G401 (cell line): ENCODE measurements around the gene ARHGEF2. TPM values are rescaled to one million over a fixed set of nuclear protein-coding genes. Genes with fewer than 3 reads are reported as not detected.
"Not testable (repeated sequence)": the region's sequence is repeated elsewhere in the genome, so short reads cannot be mapped to it uniquely, and the experiment has no call there.

Experiments
- DNase-seq: peaks from one replicate; pipeline ENCODE4 v3.0.0-alpha.2; 2015; ENCODE audit warnings: low spot score
- in situ Hi-C: cut with HindIII; loops from 2 replicates; pipeline ENCODE4 v1.10.0; 2016; ENCODE audit warnings: low sequenced_read_pairs, mixed read lengths
- total RNA-seq: library from RNA; depleted of rRNA; stranded (reverse); fragments of >200 nt; shearing (Covaris generic); gene quantifications from 2 replicates; pipeline ENCODE4 v1.2.3, GENCODE V29; 2014

The ARHGEF2 gene
- total RNA-seq, 1 experiment from 2014 or later = 20.3 TPM

DNA sequence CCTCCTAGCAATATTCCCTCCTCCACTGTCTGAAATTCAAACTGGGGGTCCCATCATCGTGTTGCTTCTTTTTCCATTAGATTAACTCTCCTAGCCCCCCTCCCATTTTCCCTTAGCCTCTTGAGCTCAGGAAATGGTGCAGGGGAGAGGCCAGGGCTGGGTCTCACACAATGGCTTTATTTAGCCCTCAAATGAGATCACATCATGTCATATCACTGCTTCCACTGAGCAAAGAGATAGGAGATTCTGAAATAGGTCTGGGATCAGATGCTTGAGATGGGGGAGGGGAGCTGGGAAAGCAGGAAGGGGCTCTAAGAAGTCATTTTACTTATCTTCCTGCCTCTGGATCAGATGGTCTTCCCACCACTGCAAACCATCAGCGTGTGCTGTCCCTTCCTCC is 17.8 kb upstream of the ARHGEF2 start:
- in situ Hi-C loops = no loop called here
- no peak for DNase-seq

DNA sequence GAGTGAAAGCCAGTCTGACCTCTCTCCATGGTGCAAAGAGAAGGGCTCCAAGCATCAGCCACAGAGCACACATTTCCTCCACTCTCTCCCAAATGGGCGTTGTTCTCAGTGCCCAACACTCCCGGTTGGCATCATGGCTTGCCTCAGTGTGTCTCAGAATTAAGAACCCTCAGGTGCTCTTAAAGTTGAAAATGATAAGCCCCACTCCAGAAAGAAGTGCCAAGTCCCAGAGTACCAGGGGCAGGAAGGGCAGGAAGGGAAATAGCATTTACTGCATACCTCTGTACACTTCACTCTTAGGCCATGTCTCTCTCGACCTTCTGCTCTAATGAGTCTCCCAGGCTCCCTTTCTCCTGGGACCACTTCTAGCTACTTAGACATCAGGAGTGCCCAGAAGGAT is 15.2 kb upstream of the ARHGEF2 start:
- no peak for DNase-seq
- in situ Hi-C loops = no loop called here

DNA sequence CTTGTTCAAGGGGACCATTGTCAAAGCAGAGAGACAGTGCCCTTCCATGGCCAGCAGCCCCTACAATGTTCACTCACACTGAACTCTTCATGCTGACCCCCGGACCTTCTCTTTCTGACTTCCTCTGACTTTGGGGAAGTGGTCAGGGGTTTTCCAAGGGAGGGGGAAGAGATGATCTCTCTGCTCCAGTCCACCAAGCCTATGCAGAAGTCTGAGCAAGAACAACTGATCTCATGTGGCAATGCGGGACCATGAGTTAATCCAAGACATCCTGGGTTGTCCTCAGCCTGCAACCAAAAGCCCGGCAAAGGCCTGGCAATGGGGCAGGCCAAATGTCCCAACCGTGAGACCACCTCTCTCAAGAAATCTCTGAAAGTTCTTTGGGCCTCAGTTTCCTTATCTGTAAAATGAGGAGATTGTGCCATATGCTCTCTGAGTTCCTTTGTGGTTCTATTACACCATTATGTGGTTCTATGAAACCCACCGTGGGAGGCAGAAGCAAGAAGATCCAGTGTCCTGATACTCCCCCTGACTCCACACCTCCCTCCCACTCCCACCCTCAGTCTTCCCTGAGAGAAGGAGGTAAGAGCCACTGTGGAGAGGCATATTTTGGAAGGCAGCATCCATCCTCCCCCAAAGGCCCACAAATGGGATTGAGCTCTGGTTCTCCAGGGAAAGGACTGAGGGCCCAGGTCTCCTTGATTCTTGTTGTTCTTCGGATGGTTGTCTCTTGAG is 11.8 kb upstream of the ARHGEF2 start:
- DNase-seq = no peak
- in situ Hi-C loops = no loop called here

DNA sequence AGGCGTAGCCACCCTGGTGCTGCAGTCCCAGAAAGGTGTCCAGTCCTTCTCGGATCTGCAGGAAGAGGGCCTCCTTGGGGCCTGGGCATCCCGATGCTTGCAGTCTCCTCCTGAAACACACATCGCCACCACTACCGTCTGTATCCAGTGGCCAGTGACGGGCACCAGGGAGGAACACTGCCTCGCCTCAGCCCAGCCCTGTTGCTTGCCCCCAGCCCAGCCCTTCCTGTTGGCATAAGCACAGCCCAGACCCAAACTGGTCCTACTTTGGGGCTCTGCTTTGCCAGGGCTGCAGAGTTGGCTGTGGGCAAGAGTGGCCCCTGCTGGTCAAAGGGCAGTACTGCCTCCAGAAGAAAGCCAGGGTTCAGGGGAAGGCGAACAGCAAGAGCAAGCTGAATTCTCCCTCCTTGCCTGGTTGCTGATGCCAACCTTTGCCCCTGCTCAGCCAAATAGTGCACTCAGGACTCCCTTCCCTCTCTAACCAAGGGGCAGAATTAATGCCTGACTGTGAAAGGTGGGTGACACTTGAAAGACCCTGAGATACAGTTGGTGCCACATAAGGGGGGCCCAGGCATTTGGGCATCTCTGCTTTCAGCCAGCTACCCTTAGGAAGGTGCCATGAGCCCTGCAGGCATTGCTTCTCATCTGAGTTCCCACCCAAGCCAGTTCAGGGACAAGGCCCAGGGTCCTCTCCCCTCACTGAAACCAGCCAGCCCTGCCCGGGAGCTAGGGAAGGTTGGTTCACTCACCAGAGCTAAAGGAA is 11.1 kb upstream of the ARHGEF2 start:
- peak; percentile 90 for DNase-seq
- in situ Hi-C loops = no loop called here

DNA sequence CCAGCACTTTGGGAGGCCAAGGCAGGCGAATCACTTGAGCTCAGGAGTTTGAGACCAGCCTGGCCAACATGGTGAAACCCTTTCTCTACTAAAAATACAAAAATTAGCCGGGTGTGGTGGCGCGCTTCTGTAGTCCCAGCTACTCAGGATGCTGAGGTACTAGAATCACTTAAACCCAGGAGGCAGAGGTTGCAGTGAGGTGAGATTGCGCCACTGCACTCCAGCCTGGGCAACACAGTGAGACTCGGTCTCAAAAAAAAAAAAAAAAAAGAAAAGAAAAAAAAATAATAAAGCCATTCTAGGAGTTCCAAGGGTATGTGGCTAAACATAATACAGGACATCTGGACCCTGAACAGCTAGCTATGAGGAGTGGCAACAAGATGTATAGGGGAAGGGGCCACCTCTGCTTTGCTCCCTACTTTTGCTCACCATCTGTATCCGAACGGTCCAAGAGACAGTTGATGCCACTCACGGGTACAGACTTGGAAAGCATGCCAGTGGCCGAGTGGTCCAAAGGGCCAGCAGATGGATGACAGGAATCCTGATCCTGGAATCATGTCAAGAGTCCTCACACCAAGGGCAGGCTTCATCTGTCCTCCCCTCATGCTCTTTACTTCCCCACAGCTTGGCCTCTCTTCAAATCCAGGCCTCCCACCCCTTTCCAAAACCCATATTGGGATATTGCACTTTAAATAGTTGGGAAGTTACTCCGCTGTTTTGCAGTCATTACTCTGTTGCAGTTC is 6.7 kb upstream of the ARHGEF2 start:
- peak; percentile 97 for DNase-seq
- in situ Hi-C loops = not testable (repeated sequence)

DNA sequence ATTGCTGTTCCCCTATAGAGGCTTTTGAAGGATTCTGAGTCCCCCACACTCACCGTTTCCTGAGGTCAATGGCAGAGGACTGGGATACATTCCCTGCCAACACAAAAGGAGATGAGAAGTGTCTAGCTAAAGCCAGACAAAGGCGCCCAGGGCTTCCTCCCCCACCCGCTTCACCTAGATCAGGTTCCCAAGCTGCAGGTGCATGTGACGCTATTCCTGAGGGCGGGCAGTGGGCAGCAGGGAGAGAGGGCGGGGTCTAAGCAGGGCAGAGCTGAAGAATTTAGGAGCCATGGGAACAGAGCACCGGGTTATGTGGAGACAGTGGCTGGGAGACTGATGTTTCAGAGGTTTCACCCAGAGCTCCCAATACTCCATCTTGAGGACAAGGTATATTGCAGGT is 6.0 kb upstream of the ARHGEF2 start:
- in situ Hi-C loops = no loop called here
- no peak for DNase-seq

DNA sequence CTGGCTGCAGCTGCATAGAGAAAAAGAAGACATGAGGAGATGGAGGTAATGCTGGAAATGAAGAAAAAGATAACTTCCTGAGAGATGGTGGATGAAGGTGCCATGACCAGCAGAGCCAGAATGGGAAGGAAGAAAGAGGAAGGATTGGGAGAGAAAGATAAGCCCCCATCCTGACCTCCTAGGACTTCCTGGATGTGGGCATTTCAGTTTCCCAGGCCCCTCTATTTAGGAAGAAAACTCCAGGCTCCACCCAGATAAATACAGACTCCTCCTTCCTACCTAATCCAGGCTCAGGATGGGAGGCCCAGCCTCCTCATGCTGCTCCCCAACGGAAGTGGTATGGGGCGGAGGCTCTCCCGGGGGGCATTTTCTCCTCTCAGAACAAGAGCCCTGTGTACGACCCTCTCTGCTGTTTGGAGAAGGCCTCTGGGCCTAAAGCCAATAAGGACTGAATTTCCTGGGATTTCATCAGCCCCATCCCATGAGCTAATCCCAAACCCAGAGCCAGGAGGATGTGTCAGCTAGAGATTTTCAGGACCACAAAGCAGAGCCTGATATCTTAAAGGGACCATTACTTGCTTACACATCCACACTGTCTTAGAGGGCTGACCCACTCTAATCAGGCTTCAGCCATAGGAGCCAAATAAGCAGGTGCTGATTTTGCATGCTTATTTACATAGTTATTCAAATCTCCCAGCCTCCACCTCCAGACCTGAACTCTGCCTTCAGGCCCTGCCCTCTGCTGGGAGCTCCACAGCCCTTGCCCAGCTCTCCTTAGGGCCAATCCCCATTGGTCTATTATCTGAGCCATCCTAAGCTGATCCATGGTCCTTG is 5.1 kb upstream of the ARHGEF2 start:
- peak; percentile 52 for DNase-seq
- in situ Hi-C loops = no loop called here

DNA sequence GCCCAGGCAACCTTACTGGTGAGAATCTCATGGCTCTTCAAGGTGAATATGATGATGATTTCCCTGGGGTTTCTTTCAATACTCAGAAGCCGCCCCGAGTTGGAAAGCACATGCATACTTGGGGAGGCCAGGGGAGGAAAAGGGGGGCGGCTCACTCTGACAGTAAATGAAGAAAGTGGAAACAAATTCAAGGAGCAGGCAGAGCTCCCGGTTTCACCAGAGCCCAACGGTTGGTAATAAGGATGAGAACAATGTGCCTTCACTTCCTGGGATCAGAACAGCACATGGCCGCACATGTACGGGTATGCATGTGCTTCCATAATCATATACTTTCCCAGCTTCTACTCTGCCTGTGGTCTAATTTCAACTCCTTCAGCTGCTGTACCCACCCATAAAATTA is 3.8 kb upstream of the ARHGEF2 start:
- in situ Hi-C loops = no loop called here
- DNase-seq = no peak

DNA sequence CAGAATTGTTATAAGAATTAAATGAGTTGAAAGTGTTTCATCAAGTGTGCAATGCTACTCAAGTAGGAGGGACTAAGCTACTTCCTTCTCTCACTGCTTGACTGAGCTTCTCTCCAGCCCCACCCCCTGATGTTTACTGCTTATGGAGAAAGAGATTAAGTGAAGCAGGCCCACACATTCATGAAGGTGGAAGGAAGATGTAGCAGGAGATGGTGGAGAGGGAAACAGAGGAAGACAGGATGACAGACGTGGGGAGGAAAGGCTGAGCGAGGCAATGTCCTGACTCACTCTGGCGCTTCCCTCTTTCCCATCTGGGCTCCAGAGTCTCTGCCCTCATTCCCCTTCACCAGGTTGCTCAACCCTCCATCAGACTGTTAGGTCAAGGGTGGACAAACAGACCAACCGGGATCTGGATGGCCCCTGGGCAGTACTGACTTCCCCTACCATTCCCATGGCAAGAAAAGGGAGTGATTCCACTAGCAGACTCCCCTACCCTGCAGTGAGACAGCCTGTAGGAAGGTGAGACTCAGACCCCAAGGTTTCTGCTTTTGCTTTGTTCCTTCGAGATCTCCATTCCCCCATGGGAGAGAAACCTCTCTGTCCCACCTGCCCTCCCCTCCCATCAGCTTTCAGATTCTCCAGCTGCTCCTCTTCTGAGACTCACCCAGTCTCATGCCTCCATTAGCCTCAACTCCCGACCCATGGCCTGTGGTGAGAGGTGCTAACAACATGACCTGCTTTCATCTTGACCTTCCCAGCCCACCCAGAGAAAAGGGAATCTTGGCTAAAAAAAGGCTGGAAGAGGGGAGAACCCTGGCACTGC is 3.1 kb upstream of the ARHGEF2 start:
- no peak for DNase-seq
- in situ Hi-C loops = no loop called here

DNA sequence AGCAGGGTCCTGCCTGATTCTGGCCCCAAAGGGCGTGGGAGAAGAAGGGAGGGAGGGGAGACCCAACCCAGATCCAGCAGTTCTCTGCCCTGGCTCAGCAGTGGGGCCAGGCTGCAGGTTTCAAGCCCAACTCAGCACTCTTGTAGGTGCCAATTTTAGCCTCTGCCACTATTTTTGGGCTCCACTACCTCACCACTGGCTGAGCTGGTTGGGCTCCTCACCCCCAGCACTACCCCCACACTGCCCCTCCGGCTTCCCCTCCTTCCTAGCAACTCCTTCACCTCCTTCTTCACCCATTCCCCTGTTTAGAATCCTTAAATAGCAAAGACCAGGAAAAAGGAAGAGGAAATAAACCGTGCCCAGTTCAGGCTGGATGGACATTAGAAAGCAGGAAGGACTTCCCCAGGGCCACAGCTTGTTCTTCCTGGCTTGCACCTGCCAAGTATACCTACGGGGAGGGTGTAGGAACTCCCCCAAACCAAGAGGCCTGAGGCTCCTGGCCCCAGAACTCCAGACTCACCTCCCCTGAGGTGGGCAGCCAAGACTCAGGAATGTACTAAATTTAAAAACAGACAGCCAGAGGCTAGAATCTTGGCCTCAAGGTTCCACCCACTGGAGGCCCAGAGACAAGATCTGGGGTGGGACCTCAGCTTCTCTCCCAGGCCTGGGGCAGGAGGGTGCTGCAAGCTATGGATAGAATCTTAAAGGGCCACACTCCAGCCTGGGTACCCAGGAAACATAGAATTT is 1.4 kb upstream of the ARHGEF2 start:
- in situ Hi-C loops = no loop called here
- DNase-seq = peak; percentile 57

DNA sequence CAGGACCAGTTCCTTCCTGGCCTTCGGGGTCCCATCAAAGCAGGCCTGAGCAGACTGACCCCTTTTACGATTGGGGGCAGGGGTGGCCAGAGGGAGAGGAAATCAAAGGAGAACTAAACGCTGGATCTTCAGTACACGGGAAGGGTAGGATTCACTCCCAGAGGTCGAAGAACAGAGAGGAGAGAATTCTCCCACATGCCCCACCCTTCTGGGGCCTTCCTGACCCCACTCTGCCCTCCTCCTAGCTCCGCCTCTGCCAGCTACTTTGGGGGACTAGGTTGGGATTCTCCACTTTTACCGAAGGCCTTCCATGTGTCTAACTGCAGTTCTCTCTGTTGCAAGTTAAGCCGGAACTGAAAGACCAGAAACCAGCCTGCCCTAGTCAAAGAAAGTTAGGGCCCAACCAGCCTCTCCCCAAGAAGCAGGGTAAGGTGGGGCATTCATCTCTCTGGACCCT is 654 bp upstream of the ARHGEF2 start:
- no peak for DNase-seq

DNA sequence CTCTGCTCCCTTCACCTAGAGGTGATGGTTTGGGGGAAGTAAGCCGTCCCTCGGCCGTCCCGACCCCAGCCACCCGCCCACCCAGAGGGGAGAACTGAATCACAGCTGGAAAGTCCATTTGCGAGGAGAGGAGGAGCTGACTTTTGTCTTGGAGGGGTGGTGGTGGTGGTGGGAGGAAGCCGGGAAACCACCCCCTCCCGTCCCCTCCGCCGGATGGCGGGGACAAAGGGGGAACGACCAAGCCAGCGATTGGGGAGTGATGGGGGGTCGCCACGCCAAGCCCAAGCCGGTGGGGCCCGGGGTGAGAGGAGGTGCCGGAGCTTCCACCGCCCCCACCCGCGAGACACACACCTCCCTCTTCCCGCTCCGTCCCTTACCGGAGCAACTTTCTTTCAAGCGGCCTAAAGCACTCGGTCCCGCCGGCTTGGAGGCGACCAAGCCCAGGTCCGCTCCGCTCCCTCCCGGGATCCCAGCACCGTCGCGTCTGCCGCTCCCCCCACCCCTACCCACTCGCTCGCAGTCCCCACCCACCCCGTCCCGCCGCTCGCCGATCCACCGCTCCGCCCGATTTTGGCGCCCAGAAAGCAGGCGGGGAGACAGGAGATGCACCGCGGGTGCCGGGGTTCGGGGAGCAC is 540 bp downstream of the ARHGEF2 start:
- in situ Hi-C loops = no loop called here
- peak; percentile 62 for DNase-seq

More for the DNA sequence above, 654 bp upstream of the ARHGEF2 start:
- in situ Hi-C loops = no loop called here

DNA sequence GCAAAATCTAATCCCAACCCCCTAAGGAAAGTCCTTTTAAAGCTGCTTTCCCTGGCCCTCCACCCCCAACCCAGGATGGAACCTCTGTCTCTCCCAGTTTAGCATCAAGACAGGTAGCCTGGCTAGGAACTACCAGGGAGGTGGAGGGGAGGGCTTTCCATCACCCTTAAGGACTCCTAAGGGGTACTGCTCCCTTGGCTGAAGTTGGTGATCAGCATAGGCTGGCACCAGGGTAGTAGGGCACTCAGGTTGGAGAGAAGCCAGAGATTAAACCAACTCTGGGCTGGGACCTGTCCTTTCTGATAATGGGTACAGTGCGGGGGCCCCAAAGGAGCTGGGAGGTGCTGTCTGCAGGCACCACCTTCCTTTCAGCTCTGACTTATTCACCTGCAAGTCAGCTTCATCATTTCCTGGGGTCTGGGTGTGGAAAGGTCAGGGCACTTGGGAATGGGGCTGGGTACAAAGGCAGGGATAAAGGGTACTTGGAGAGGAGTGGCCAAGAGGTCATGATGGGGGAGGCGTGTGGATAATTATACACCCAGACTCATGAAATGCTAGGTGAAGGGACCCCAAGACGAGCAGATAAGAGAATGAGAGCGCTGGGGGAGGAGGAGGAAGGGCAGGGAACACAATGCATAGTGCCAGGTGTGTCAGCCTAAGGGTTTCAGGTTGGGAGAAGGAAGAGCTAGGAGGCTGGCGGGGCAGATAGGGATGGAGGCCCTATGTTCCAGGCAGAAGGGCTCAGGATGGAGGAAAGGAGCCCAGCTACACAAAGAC is 1.2 kb downstream of the ARHGEF2 start:
- in situ Hi-C loops = no loop called here
- DNase-seq = no peak

DNA sequence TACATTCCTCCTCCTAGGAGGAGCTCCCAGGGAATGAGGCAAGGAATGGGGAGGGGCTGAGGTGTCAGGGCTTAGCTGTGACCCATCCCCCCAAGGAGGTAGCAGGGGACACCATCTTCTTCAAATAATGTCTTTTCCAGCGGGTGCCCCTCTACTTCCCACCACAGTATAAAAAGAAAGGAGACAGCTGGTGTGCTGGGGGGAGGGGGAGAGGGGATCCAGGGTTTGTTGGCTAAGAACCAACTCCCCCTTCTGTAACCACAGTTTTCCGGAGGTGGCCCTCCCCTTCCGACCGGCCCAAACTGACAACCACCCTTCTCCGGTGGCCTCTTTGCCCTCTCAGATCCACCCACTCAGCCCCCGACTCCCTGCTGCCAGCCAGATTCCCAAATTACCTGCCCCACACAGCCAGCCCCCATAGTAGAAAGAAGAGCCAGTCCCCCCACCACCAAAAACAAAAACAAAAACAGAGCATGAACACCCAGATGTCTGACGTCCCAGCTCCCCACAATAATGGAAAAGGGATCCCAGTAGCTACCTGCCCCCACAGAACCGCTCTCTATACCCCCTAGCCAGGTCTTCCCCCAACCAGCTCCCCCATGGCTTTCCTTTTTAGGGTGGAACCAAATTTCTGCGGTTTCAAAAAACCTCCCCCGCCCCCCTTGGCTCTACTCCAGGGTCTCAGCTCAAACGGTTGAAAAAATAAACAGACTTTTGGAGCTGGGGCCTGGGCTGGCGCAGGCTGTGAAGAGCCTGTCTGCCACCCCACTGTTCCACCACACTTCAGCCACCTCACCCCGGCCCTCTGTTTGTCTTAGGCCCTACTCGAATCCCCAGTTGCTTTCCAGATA is 2.1 kb downstream of the ARHGEF2 start:
- in situ Hi-C loops = no loop called here
- peak; percentile 81 for DNase-seq

DNA sequence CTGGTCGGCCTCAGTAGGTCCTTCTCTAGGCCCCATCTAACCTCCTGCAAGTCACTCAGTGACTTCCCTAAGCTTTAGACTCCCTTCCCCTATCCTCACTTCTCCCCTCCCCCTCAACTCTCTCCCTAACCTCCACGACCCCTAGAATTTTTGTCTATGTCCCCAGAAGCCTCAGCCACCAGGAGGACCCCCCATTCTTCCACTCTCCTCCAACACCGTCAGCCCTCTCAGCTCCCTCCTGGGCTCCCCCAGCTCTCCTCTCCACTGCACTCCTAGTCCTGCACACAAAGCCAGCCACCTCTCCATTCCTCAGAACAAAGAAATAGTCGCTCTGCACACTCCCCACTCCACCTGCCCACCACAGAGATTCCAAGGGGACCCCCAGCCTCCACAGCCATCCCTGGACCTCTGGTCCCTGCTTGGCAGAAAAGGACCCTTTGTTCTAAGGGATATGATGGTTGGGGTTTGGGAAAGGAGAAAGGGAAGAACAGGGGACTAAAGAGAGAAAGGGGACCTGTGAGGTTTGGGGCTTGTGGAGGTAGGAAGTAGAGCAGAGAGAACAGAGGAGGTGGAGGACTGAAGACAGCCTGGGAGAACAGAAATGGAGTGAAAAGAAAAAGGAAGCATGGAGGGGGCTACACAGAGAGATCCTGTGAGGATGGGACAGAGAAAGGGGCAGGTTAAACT is 2.8 kb downstream of the ARHGEF2 start:
- in situ Hi-C loops = no loop called here
- no peak for DNase-seq
